GM18520 (cell line): ENCODE results near the gene CKAP5.

Experiments
- ATAC-seq: cut with Tn5 transposase; IDR thresholded peaks from one replicate; pipeline ENCODE4 v1.9.1; 2021; ENCODE audit not compliant: unreplicated experiment

Gene CKAP5

DNA sequence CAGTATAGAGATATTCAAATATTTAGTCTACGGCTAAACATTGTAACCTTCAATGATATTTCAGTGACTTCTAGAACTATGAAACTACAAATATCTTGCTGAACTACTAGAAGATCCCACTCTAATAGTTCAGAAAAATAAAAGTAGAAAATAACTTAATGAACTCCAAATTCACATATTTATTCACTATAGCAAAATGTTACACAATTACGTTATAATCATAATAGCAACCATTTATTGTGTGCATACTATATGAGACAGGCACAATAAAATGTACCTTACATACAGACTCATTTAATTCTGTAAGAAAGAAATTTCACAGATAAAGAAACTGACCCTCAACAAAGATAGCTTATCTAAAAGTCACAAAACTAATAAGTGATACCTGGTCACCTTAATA, 69.2 kb downstream of the CKAP5 start:
- ATAC-seq: no peak

DNA sequence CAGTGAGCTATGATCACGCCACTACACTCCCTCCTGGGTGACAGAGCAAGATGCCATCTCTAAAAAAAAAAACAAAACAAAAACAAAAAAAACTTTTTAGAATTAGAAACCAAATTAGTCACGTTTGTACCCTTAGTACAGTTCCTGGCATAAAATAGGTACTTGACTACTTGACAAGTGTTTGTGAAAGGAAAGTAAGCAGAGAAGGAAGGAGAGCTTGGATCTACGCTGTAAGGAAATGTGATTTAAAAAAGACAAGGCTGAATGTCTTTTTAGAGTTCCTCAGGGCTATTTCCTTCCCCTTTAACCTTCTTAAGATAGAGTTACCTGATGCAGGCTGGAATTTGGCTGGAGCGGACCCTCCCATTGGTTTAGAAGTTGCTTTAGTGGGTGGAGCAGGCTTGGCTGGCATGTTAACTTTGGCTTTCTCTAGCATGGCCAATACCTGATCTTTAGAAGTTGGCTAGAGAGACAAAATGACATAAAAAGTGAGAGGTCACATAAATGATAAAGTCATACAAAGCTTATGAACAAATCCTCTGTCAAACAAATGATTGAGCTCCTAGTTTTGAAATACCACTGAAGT, 76.4 kb downstream of the CKAP5 start:
- no peak for ATAC-seq

GRCh38 chr11:46766656-46767055, 79.4 kb downstream of the CKAP5 start:
- ATAC-seq: no peak

DNA sequence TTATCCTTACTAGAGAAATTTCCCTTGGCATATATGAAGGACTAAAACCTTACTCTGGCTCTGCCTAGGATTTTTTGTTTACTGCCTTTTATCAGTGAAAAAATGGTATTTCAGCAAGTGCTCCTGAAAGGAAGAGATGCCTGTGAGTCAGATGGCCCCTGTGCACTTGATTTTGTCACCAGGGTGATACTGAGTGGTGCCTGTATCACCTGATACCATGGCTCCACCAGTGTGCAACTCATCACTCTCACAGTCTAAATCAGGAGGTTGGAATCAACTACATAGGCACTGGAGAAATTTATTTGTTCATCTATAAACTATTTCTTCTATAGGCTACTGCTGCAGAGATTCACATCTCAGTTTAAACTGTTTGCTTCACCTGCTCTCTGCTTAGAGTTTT, 83.8 kb downstream of the CKAP5 start:
- no peak for ATAC-seq

GRCh38 chr11:46761807-46762206, 84.3 kb downstream of the CKAP5 start:
- ATAC-seq: no peak

DNA sequence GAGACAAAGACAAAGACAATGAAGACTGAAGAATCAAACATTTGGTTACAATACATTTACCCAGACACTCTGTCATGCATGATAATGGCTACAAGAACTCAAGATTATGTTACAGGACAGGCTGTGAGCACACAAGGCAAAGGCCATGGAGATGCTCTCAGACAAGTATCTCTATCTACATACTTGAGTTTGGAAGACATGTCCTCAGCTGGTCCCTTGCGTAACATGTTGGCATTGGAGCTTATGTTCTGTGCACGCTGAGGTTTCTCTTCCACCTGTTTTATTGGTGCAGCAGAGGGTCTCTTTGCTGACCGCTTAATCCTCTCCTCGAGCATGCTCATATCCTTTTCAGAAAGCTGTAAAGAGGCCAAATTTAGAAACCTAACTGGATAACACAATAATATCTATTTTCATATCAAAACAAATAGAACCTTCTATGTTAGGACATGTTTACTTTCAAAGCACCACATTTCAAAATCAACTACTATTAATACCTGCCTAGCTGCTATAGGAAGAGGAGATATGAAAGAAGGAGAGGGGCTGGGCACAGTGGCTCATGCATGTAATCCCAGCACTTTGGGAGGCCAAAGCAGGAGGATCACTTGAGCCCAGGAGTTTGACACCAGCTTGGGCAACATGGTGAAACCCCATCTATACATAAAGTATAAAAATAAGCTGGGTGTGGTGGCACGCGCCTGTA, 85.5 kb downstream of the CKAP5 start:
- no peak for ATAC-seq

- no peak for ATAC-seq
Measured at GRCh38 chr11:46759196-46759595, 86.9 kb downstream of the CKAP5 start.

- ATAC-seq: no peak
Measured at GRCh38 chr11:46755962-46756361, 90.1 kb downstream of the CKAP5 start.

DNA sequence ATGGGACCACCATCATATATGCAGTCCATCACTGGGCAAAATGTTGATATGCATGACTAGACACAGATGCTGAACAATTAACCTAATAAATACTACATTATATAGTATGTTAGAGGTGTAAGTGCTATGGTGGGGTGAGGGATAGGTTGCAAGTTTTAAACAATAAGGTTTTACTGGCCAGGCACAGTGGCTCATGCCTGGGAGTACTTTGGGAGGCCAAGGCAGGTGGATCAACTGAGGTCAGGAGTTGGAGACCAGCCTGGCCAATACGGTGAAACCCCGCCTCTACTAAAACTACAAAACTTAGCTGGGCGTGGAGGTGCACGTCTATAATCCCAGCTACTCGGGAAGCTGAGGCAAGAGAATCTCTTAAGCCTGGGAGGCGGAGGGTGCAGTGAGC, 98.9 kb downstream of the CKAP5 start:
- no peak for ATAC-seq

- ATAC-seq: no peak
Measured at GRCh38 chr11:46745995-46746394, 100.1 kb downstream of the CKAP5 start.

GRCh38 chr11:46745328-46745727, 100.8 kb downstream of the CKAP5 start:
- ATAC-seq: no peak

- no peak for ATAC-seq
Measured at GRCh38 chr11:46743693-46744339, 102.3 kb downstream of the CKAP5 start.

DNA sequence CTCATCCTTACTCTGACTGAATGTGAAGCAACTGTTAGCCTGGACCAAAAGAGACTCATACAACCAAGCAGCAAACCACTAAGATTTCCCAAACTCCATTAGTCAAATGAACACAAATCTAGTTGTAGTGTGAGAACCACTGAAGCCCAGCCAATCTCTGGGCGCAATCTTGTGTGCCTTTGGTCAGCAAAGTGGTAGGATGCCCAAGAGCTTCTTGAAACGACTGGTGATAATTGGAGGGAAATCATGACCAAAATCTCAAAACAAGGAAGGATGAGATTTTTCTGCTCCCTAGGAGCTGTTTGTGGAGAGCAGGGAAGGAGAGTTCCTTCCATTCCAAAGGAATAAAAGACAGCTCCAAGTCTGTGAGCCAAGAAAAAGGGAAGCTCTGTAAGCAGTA, 103.0 kb downstream of the CKAP5 start:
- ATAC-seq: no peak

GRCh38 chr11:46741600-46742484, 104.2 kb downstream of the CKAP5 start:
- ATAC-seq: no peak

DNA sequence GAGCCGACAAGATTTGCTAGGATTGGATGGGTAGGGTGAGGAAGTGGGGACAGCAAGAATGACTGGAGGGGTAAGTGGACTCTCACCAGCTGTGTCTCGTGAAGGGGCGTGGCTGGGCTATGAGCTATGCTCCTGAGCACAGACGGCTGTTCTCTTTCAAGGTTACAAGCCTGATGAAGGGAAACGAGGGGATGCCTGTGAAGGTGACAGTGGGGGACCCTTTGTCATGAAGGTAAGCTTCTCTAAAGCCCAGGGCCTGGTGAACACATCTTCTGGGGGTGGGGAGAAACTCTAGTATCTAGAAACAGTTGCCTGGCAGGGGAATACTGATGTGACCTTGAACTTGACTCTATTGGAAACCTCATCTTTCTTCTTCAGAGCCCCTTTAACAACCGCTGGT, 107.2 kb downstream of the CKAP5 start:
- ATAC-seq: no peak

DNA sequence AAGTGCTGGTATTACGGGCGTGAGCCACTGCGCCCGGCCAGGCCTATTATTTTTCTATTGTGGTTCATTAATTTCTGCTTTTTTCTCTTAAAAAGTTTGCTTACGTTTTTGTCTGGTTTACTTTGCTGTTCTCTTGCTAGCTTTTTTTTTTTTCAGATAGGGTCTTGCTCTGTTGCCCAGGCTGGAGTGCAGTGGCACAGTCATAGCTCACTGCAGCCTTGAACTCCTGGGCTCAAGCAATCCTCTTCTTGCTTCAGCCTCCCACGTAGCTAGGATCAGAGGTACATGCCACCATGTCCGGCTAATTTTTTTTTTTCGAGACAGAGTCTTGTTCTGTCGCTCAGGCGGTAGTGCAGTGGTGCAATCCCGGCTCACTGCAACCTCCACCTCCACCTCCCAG, 108.4 kb downstream of the CKAP5 start:
- ATAC-seq: no peak

DNA sequence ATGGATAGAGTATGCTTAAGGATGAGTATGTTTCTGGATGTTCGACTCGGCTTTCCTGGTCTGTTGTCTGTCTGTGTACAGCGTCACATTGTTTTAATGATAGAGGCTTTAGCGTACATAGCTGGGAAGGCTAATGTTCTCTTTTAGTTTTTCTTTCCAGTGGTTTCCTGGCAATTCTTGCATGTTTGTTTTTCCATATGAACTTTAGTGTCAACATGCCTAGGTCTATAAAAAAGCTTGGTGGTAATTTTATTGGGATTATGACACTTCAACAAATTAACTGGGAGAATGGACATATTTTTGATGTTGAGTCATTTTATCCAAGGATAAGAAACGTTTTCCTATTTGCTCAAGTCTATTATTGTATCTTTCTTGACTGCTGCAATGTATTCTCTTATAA, 109.5 kb downstream of the CKAP5 start:
- ATAC-seq: no peak

DNA sequence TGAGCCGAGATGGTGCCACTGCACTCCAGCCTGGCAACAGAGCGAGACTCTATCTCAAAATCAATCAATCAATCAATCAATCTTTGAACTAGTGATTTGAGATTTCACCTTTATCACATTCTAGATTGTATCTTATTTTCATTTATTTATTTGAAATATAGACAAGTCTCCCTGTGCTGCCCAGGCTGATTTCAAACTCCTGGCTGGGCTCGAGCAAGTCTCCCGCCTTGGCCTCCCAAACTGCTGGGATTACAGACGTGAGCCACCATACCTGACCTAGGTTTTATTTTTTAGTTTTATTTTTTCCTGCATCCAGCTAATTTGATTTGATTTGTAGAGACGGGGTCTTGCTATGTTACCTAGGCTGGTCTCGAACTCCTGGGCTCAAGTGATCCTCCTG, 109.9 kb downstream of the CKAP5 start:
- ATAC-seq: no peak

- no peak for ATAC-seq
Measured at GRCh38 chr11:46733234-46733633, 112.8 kb downstream of the CKAP5 start.

- no peak for ATAC-seq
Measured at GRCh38 chr11:46731545-46731944, 114.5 kb downstream of the CKAP5 start.
